HFFc6 (cell line): Measurements from ENCODE around the gene FER. TPM values are rescaled to one million over a fixed set of nuclear protein-coding genes. Genes with fewer than 3 reads are reported as not detected.

Experiments
- DNase-seq: peaks from one replicate; pipeline ENCODE4 v3.0.0-alpha.2; 2018
- H3K27ac Mint-ChIP-seq: 2 replicates; pipeline ENCODE4 v1.8.0; 2020; ENCODE audit warnings: mild to moderate bottlenecking, mixed read lengths
- H3K27me3 Mint-ChIP-seq: 2 replicates; pipeline ENCODE4 v1.8.0; 2021; ENCODE audit warnings: mild to moderate bottlenecking, moderate library complexity, mixed read lengths; ENCODE audit not compliant: insufficient read depth
- H3K36me3 Mint-ChIP-seq: 2 replicates; pipeline ENCODE4 v1.8.0; 2021; ENCODE audit warnings: low read depth, mixed read lengths
- H3K4me1 Mint-ChIP-seq: 2 replicates; pipeline ENCODE4 v1.8.0; 2020; ENCODE audit warnings: low read depth, mixed read lengths
- H3K4me3 Mint-ChIP-seq: 2 replicates; pipeline ENCODE4 v1.8.0; 2020; ENCODE audit warnings: mild to moderate bottlenecking, moderate library complexity, mixed read lengths
- H3K9me3 Mint-ChIP-seq: 2 replicates; pipeline ENCODE4 v1.8.0; 2020; ENCODE audit warnings: mild to moderate bottlenecking, mixed read lengths
- total RNA-seq, 6 experiments: library from RNA; stranded (reverse); fragmentation: NEBNext Ultra II Directional; extraction: Animal tissue kit (Norgen Biotek cat#: 25700); gene quantifications; 2 replicates in 1 of 6; 3 replicates in 5 of 6; pipeline ENCODE4 v1.2.3, GENCODE V29; 2021
- TF ChIP-seq, protein P1 (sequence below): fragments of 200-600 bp; sonication (generic); IDR thresholded peaks from 2 replicates; pipeline ENCODE4 v1.5.0; 2021; ENCODE audit warnings: antibody characterized with exemption, mild to moderate bottlenecking

Gene FER
- total RNA-seq, 6 experiments from 2014 or later = 20.2 to 24.6 (median 22.9) TPM

DNA sequence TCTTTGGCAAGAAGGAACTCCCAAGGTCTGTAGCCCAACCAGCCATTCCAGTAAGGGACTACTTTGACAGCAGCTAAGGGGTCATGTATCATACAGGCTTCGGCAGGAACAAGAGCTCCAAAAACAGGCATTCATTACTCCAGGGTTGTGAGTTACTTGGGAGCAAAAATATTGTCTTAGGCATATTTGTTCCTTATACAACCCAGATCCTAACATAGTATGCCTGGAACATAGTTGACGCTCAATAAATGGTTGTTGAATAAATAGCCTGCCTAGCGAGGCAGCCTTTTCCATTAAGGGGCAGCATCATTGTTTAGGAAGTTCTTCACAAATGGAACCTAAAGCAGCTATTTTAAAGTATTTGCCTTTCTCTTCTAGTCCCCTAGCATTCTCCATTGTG lies 35.8 kb upstream of the FER start:
- H3K27me3 Mint-ChIP-seq = peaks cover 8% of the 10 kb centered on the region; the same call in 1 of the 2 replicates
- TF ChIP-seq, protein P1, sequence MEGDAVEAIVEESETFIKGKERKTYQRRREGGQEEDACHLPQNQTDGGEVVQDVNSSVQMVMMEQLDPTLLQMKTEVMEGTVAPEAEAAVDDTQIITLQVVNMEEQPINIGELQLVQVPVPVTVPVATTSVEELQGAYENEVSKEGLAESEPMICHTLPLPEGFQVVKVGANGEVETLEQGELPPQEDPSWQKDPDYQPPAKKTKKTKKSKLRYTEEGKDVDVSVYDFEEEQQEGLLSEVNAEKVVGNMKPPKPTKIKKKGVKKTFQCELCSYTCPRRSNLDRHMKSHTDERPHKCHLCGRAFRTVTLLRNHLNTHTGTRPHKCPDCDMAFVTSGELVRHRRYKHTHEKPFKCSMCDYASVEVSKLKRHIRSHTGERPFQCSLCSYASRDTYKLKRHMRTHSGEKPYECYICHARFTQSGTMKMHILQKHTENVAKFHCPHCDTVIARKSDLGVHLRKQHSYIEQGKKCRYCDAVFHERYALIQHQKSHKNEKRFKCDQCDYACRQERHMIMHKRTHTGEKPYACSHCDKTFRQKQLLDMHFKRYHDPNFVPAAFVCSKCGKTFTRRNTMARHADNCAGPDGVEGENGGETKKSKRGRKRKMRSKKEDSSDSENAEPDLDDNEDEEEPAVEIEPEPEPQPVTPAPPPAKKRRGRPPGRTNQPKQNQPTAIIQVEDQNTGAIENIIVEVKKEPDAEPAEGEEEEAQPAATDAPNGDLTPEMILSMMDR = no peak
- H3K9me3 Mint-ChIP-seq = no peaks in the 10 kb centered on the region
- DNase-seq = no peak
- no peak overlapping the region for H3K4me3 Mint-ChIP-seq
- H3K4me1 Mint-ChIP-seq = no peaks in the 10 kb centered on the region
- no peak overlapping the region for H3K27ac Mint-ChIP-seq
- H3K36me3 Mint-ChIP-seq = no peaks in the 10 kb centered on the region

DNA sequence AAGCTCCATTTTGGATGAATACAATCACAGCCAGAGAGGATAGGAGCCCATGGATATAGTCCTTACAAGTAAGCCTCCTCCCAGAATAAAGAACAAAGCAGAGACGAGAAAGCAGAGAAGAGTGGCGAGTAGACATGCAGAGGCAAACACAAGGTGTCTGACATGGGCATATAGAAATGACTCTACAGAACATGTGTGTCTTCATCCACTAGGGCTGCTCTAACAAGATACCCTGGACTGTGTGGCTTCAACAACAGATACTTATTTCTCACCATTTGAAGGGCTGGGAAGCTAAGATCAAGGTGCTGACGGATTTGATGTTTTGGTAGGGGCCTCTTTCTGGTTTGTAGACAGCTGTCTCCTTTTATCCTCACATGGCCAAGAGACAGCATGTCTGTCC lies 32.3 kb upstream of the FER start:
- DNase-seq = no peak
- peaks cover 3% of the 10 kb centered on the region; the same call in 1 of the 2 replicates for H3K27me3 Mint-ChIP-seq
- H3K4me3 Mint-ChIP-seq = no peak overlapping the region
- no peaks in the 10 kb centered on the region for H3K4me1 Mint-ChIP-seq
- TF ChIP-seq, protein P1 = no peak
- no peak overlapping the region for H3K27ac Mint-ChIP-seq
- no peaks in the 10 kb centered on the region for H3K36me3 Mint-ChIP-seq
- no peaks in the 10 kb centered on the region for H3K9me3 Mint-ChIP-seq

DNA sequence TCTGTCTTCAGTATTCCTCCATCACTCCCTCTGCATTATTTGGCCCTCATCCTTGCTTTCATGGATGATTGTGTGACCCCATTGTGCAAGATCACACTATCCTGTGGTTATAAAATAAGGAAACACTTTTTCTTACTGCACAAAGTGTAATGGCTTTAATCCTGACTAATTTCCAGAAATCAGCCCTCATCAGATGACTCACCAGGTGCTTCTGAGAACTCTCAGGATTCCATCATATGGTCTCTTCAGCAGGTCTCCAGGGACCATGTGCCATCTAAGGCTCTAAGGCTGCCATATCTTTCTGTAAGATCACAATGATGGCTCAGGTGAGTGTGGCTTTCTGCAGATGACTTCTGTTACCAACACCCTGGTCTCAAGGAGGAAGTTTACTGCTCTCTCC lies 27.3 kb upstream of the FER start:
- peaks cover 2% of the 10 kb centered on the region for H3K27me3 Mint-ChIP-seq
- H3K27ac Mint-ChIP-seq = no peak overlapping the region
- TF ChIP-seq, protein P1 = no peak
- no peaks in the 10 kb centered on the region for H3K36me3 Mint-ChIP-seq
- DNase-seq = no peak
- H3K4me1 Mint-ChIP-seq = no peaks in the 10 kb centered on the region
- H3K9me3 Mint-ChIP-seq = no peaks in the 10 kb centered on the region
- H3K4me3 Mint-ChIP-seq = no peak overlapping the region

DNA sequence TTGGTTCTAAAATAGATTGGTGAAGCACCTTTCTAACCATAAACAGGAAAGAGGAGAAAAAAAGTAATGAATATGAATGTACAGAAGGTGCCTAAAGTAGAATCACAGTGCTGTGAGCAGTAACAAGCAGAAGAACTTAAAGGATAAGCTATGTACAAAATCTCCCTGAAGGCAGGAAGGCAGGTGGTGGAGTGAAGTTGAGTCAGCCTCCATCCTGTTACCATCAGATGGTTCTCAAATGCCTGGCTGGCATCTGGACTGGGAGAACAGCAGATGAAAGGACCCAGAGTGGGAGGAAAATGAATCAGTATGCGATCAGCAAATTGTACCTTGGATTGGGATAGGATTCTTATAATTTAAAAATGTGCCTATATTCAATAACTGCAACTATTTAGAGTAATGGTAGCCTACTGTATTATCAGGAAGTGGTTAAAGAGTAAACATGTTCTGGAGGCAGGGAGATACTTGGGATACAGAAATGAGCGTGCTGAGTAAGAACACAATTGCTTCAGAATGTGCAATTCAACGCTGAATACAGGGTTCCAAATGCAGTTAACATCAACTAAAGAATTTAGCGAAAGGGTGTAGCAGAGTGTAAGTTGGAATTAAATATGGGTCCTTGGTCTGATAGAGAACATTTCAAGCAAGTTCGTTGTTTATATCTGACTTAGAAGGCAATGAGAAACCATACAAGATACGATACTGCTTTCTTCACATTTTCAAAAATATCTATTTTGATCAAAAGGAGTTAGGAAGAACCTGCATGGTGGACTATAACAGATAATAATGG lies 21.1 kb upstream of the FER start:
- Mint-ChIP-seq H3K4me3 (peak overlapping the region; percentile 89), H3K27me3 (peaks cover under 1% of the 10 kb centered on the region; the same call in 1 of the 2 replicates), H3K9me3 (no peaks in the 10 kb centered on the region), H3K36me3 (no peaks in the 10 kb centered on the region), H3K27ac (peak overlapping the region; percentile 93), H3K4me1 (peaks cover 44% of the 10 kb centered on the region)
- TF ChIP-seq, protein P1 = no peak
- no peak for DNase-seq

DNA sequence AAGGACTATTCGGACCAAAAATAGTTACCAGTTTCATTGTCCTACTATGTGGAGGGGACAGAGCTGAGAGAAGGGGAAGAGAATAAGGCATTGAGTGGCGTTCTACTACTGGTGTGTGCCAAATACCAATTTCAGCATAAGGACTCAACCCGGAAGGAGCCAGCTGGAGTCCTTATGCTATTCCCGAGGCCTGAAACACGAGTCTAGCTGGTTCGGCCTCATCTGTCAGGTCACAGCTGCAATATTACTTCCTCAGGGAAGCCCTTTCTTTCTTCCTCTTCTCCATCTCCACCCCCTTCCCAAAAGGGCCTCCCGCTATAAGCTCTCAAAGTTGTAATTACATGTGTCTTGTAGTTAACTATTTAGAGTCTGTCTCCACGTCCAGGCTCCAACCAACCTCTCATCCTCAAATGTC lies 20.5 kb upstream of the FER start:
- peak; percentile 0 for DNase-seq
- H3K9me3 Mint-ChIP-seq = no peaks in the 10 kb centered on the region
- TF ChIP-seq, protein P1 = no peak
- peaks cover 44% of the 10 kb centered on the region for H3K4me1 Mint-ChIP-seq
- H3K4me3 Mint-ChIP-seq = peak overlapping the region; percentile 89
- H3K27me3 Mint-ChIP-seq = no peaks in the 10 kb centered on the region
- H3K27ac Mint-ChIP-seq = peak overlapping the region; percentile 93
- H3K36me3 Mint-ChIP-seq = no peaks in the 10 kb centered on the region
